GM13976 (cell line): ENCODE data around the gene SH3RF3.

Experiments
- DNase-seq: peaks from one replicate; pipeline ENCODE4 v3.0.0; 2012; ENCODE audit warnings: low spot score
- CTCF ChIP-seq: IDR thresholded peaks from 2 replicates; pipeline ENCODE4 v1.5.1; 2012; ENCODE audit warnings: borderline replicate concordance, mild to moderate bottlenecking; ENCODE audit not compliant: insufficient read depth; ENCODE audit errors: extremely low read depth, missing control alignments, control extremely low read depth
- in situ Hi-C: fragments of 300-500 bp; cut with MboI; formaldehyde crosslinking; loops from one replicate; pipeline ENCODE4 v1.12.0; 2022; ENCODE audit warnings: low sequenced_read_pairs, mixed read lengths, inconsistent platforms; ENCODE audit not compliant: unreplicated experiment

SH3RF3 gene

GRCh38 chr2:109405873-109406272 lies 276.9 kb downstream of the SH3RF3 start:
- DNase-seq = no peak
- in situ Hi-C loops = no loop called here
- no peak for TF ChIP-seq CTCF

- no peak for DNase-seq
- in situ Hi-C loops = no loop called here
Observed at GRCh38 chr2:109406301-109406700, 277.3 kb downstream of the SH3RF3 start.

GRCh38 chr2:109407276-109408042 lies 278.5 kb downstream of the SH3RF3 start:
- TF ChIP-seq CTCF = no peak
- in situ Hi-C loops = no loop called here
- DNase-seq = no peak

More at GRCh38 chr2:109406301-109406700, 277.3 kb downstream of the SH3RF3 start:
- no peak for TF ChIP-seq CTCF

- in situ Hi-C loops = no loop called here
- no peak for DNase-seq
- no peak for TF ChIP-seq CTCF
Observed at GRCh38 chr2:109408043-109408335, 279.0 kb downstream of the SH3RF3 start.

- in situ Hi-C loops = no loop called here
- DNase-seq = no peak
- no peak for TF ChIP-seq CTCF
Observed at GRCh38 chr2:109409321-109410038, 280.5 kb downstream of the SH3RF3 start.

- TF ChIP-seq CTCF = no peak
- no peak for DNase-seq
- in situ Hi-C loops = no loop called here
Observed at GRCh38 chr2:109410039-109410815, 281.2 kb downstream of the SH3RF3 start.
